Ishikawa (cell line): ENCODE measurements around the gene GSTCD.

ENCODE experiments used
- CEBPB ChIP-seq: IDR thresholded peaks from 2 replicates; pipeline ENCODE4 v1.6.1; 2012
- CREB1 ChIP-seq: IDR thresholded peaks from 2 replicates; pipeline ENCODE4 v1.6.1; 2012; ENCODE audit warnings: low read depth
- EGR1 ChIP-seq: IDR thresholded peaks from 2 replicates; pipeline ENCODE4 v1.6.1; 2012
- EP300 ChIP-seq: IDR thresholded peaks from 2 replicates; pipeline ENCODE4 v1.6.1; 2012; ENCODE audit warnings: borderline replicate concordance
- FOXM1 ChIP-seq: IDR thresholded peaks from 2 replicates; pipeline ENCODE4 v1.6.1; 2012; ENCODE audit warnings: low read depth, borderline replicate concordance
- MAX ChIP-seq: IDR thresholded peaks from 2 replicates; pipeline ENCODE4 v1.6.1; 2012
- NFIC ChIP-seq: IDR thresholded peaks from 2 replicates; pipeline ENCODE4 v1.6.1; 2012
- RAD21 ChIP-seq: IDR thresholded peaks from 2 replicates; pipeline ENCODE4 v1.6.1; 2012; ENCODE audit warnings: low read depth
- TAF1 ChIP-seq: IDR thresholded peaks from 2 replicates; pipeline ENCODE4 v1.6.1; 2012; ENCODE audit warnings: low read depth, mild to moderate bottlenecking
- TCF12 ChIP-seq: IDR thresholded peaks from 2 replicates; pipeline ENCODE4 v1.6.1; 2012; ENCODE audit warnings: low read depth
- TEAD4 ChIP-seq: IDR thresholded peaks from 2 replicates; pipeline ENCODE4 v1.6.1; 2012
- USF1 ChIP-seq: IDR thresholded peaks from 2 replicates; pipeline ENCODE4 v1.6.1; 2012
- YY1 ChIP-seq: IDR thresholded peaks from 2 replicates; pipeline ENCODE4 v1.6.1; 2012; ENCODE audit warnings: low read depth
- ZBTB7A ChIP-seq: IDR thresholded peaks from 2 replicates; pipeline ENCODE4 v1.6.1; 2012; ENCODE audit warnings: low read depth
- TF ChIP-seq, protein P1 (sequence below): IDR thresholded peaks from 2 replicates; pipeline ENCODE4 v1.6.1; 2012; ENCODE audit warnings: low read depth, mild to moderate bottlenecking

GSTCD gene

DNA sequence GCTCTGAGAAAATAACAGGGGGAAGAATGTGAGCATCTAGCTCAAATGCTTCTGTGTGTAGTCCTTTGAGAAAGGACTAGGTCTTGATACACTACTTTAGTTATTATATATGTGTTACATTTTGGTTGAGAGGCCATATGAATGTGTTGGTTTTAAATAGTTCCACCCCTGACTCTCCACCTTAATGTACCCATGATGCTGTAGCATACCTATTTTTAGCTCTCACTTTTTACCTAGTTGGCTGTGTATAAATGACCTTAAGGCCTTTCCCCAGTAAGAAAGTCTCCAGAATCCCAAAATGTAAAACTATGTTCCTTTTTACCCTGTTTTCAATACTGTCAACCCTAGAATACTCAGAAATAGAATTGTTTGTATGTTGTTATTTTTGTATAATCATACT is 166.6 kb downstream of the GSTCD start:
- TF ChIP-seq ZBTB7A: no peak
- TF ChIP-seq FOXM1: no peak
- TF ChIP-seq MAX: no peak
- TF ChIP-seq, protein P1, sequence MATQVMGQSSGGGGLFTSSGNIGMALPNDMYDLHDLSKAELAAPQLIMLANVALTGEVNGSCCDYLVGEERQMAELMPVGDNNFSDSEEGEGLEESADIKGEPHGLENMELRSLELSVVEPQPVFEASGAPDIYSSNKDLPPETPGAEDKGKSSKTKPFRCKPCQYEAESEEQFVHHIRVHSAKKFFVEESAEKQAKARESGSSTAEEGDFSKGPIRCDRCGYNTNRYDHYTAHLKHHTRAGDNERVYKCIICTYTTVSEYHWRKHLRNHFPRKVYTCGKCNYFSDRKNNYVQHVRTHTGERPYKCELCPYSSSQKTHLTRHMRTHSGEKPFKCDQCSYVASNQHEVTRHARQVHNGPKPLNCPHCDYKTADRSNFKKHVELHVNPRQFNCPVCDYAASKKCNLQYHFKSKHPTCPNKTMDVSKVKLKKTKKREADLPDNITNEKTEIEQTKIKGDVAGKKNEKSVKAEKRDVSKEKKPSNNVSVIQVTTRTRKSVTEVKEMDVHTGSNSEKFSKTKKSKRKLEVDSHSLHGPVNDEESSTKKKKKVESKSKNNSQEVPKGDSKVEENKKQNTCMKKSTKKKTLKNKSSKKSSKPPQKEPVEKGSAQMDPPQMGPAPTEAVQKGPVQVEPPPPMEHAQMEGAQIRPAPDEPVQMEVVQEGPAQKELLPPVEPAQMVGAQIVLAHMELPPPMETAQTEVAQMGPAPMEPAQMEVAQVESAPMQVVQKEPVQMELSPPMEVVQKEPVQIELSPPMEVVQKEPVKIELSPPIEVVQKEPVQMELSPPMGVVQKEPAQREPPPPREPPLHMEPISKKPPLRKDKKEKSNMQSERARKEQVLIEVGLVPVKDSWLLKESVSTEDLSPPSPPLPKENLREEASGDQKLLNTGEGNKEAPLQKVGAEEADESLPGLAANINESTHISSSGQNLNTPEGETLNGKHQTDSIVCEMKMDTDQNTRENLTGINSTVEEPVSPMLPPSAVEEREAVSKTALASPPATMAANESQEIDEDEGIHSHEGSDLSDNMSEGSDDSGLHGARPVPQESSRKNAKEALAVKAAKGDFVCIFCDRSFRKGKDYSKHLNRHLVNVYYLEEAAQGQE: no peak
- TF ChIP-seq CREB1: no peak
- no peak for TF ChIP-seq RAD21
- no peak for TF ChIP-seq EGR1
- no peak for TF ChIP-seq NFIC
- TF ChIP-seq CEBPB: no peak
- no peak for TF ChIP-seq USF1
- no peak for TF ChIP-seq YY1
- TF ChIP-seq TEAD4: no peak
- no peak for TF ChIP-seq TCF12
- TF ChIP-seq EP300: no peak
- no peak for TF ChIP-seq TAF1

DNA sequence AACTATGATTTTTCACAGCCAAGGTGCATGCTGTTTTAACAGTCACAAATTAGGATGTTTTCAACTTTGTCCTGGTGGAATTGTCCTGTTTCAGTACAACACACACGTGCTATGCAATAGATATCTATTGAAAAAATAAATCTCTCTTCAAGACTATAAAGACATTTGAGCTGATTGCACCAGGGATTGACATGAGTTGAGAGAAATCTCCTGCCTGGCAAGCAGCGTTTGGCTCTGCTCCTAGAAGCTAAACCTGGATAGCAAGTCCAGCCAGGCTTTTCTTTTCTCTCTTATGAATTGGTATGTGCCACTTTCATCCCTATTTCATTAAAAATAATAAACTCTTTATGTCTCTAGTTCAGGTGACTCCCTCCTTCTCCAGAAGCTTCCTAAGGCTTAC is 170.1 kb downstream of the GSTCD start:
- no peak for TF ChIP-seq FOXM1
- no peak for TF ChIP-seq ZBTB7A
- TF ChIP-seq, protein P1: no peak
- TF ChIP-seq USF1: no peak
- TF ChIP-seq NFIC: no peak
- TF ChIP-seq TEAD4: no peak
- no peak for TF ChIP-seq TCF12
- no peak for TF ChIP-seq MAX
- no peak for TF ChIP-seq CREB1
- TF ChIP-seq CEBPB: no peak

DNA sequence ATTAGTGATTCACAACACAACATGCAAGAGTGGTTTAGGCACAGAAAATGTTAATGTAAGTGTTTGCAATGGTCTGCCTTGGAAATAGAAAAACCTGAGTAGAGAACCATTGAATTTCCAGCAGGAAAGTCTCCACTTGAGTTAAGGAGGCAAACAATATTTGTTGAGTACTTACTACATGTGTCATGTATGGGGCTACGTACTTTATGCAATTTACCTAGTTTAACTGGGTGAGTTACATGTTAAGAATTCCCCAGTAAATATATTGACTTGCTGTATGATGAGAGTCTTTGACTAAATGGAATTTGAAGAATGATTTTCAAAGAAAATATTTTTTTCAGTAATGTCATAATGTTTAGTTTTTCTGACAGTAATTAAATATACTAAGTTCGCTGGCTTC is 178.9 kb downstream of the GSTCD start:
- no peak for TF ChIP-seq TCF12
- TF ChIP-seq ZBTB7A: no peak
- TF ChIP-seq EP300: no peak
- TF ChIP-seq MAX: no peak

GRCh38 chr4:105894660-105895582 is 186.3 kb downstream of the GSTCD start, which contains the start of gene NPNT:
Gene NPNT (plus strand): TSS chr4:105895471. CDS start chr4:105895653, 182 bp downstream.
- TF ChIP-seq MAX (peak; percentile 60), ZBTB7A (peak; percentile 55), TAF1 (peak; percentile 25; the same call in 1 of the 2 replicates), CEBPB (no peak)

DNA sequence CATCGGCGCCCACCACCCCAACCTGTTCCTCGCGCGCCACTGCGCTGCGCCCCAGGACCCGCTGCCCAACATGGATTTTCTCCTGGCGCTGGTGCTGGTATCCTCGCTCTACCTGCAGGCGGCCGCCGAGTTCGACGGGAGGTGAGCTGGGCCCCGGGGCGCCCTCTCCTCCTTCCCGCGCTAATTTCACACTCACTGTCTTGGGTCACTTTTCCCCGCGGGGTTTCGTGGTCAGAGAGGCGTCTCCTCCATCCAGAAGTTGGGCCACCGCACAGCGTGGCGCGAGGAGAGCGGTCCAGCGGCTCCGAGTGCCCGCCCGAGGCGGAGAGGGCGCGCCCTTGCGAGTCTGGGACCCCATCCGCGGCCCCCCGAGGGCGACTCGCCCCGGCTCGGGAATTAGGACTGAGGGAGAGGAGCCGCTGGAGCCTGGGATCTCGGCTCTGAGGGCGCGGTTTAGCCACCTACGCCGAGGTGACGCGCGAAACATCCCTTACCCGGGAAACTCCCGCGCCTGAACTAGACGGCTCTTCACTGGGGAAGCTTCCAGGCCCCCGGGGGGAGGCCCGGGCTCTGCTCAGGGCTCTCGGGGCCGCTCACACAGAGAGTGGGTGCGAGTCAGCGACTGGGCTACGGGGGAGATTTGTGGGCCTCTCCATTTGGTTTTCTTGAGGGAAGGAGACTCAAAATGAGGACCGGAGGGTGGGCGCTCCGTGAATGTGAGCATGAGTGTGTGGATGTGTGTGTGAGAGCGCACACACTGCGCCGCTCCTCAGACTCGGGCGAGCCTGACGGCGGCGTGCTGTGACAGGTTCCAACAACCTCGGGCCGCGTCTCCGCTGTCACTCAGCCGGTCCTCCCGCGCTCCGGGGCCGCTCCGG is 187.2 kb downstream of the GSTCD start:
- peak; percentile 46 for TF ChIP-seq MAX
- no peak for TF ChIP-seq TEAD4

- TF ChIP-seq TCF12: no peak
- TF ChIP-seq ZBTB7A: no peak
- no peak for TF ChIP-seq RAD21
- no peak for TF ChIP-seq EGR1
- no peak for TF ChIP-seq EP300
- no peak for TF ChIP-seq YY1
- TF ChIP-seq, protein P1: no peak
- TF ChIP-seq MAX: no peak
- TF ChIP-seq USF1: no peak
- TF ChIP-seq CREB1: no peak
- no peak for TF ChIP-seq NFIC
- TF ChIP-seq TAF1: no peak
- TF ChIP-seq FOXM1: no peak
- no peak for TF ChIP-seq CEBPB
Measured at GRCh38 chr4:105896461-105896942, 187.9 kb downstream of the GSTCD start.
